Stimulated activated naive B cell treated with anti-CD40 and anti-IgM and Interleukin-4, amounts not matched to agents 10 μg/mL and 1 μg/mL and 100 μg/mL, for 72 hours (primary cell): Measurements from ENCODE around the gene NAA25.
"Not testable (repeated sequence)": the region's sequence is repeated elsewhere in the genome, so short reads cannot be mapped to it uniquely, and the experiment has no call there.

Source experiments
- ATAC-seq, 2 donors: fragments of 150-1000 bp; cut with Tn5 transposase; replicated peaks; 2 replicates each; pipeline ENCODE4 v1.10.0; 2021; ENCODE audit warnings: moderate library complexity in 1 of 2
- DNase-seq: peaks from one replicate; pipeline ENCODE4 v3.0.0; 2021
- H3K27ac Mint-ChIP-seq: one replicate; pipeline ENCODE4 v1.8.0; 2022; ENCODE audit warnings: mild to moderate bottlenecking, mixed read lengths
- H3K27me3 Mint-ChIP-seq, 2 donors: one replicate each; pipeline ENCODE4 v1.8.0; 2022; ENCODE audit warnings: mixed read lengths in 2 of 2
- H3K36me3 Mint-ChIP-seq, 2 donors: one replicate each; pipeline ENCODE4 v1.8.0; 2022; ENCODE audit warnings: mixed read lengths in 2 of 2, mild to moderate bottlenecking in 1 of 2
- H3K4me1 Mint-ChIP-seq, 2 donors: one replicate each; pipeline ENCODE4 v1.8.0; 2022; ENCODE audit warnings: mixed read lengths in 2 of 2, mild to moderate bottlenecking in 1 of 2
- H3K4me3 Mint-ChIP-seq, 2 donors: one replicate each; pipeline ENCODE4 v1.8.0; 2022; ENCODE audit warnings: mild to moderate bottlenecking in 2 of 2, mixed read lengths in 2 of 2, moderate library complexity in 1 of 2
- H3K9me3 Mint-ChIP-seq, 2 donors: one replicate each; pipeline ENCODE4 v1.8.0; 2022; ENCODE audit warnings: mixed read lengths in 2 of 2, mild to moderate bottlenecking in 1 of 2

NAA25 gene

GRCh38 chr12:112063273-112063672, 45.3 kb downstream of the NAA25 start:
- Mint-ChIP-seq H3K4me1 (no peaks in the 10 kb centered on the region), H3K27me3 (no peaks in the 10 kb centered on the region), H3K4me3 (no peak overlapping the region), H3K9me3 (no peaks in the 10 kb centered on the region), H3K36me3 (peaks cover 37 to 51% of the 10 kb centered on the region in 2 donors), H3K27ac (no peak overlapping the region)
- DNase-seq, result no peak
- no peak for ATAC-seq

GRCh38 chr12:112061137-112061536, 47.4 kb downstream of the NAA25 start:
- H3K9me3 Mint-ChIP-seq, result no peaks in the 10 kb centered on the region
- DNase-seq (no peak), ATAC-seq (no peak)
- H3K27me3 Mint-ChIP-seq, result no peaks in the 10 kb centered on the region
- H3K4me1 Mint-ChIP-seq, result no peaks in the 10 kb centered on the region
- H3K4me3 Mint-ChIP-seq, result no peak overlapping the region
- peaks cover 35 to 46% of the 10 kb centered on the region in 2 donors for H3K36me3 Mint-ChIP-seq
- no peak overlapping the region for H3K27ac Mint-ChIP-seq

GRCh38 chr12:112049351-112049750, 59.2 kb downstream of the NAA25 start:
- H3K36me3 Mint-ChIP-seq, result peaks cover 31 to 46% of the 10 kb centered on the region in 2 donors

GRCh38 chr12:112046003-112046402, 62.6 kb downstream of the NAA25 start:
- Mint-ChIP-seq H3K27ac (peak overlapping the region; percentile 15), H3K36me3 (peaks cover 26 to 37% of the 10 kb centered on the region in 2 donors)
- ATAC-seq, result no peak

More at GRCh38 chr12:112049351-112049750, 59.2 kb downstream of the NAA25 start:
- ATAC-seq (no peak), DNase-seq (no peak)
- Mint-ChIP-seq H3K27me3 (no peaks in the 10 kb centered on the region), H3K4me3 (no peak overlapping the region), H3K4me1 (peaks cover 5 to 10% of the 10 kb centered on the region in 2 donors), H3K27ac (no peak overlapping the region), H3K9me3 (no peaks in the 10 kb centered on the region)

GRCh38 chr12:112036614-112037013, 72.0 kb downstream of the NAA25 start:
- DNase-seq, H3K4me1 Mint-ChIP-seq, ATAC-seq, H3K4me3 Mint-ChIP-seq, H3K27ac Mint-ChIP-seq, H3K27me3 Mint-ChIP-seq, H3K9me3 Mint-ChIP-seq: not testable (repeated sequence)
- H3K36me3 Mint-ChIP-seq, result peaks cover 52% of the 10 kb centered on the region in 2 donors

More at GRCh38 chr12:112046003-112046402, 62.6 kb downstream of the NAA25 start:
- Mint-ChIP-seq H3K27me3 (no peaks in the 10 kb centered on the region), H3K4me3 (no peak overlapping the region), H3K9me3 (no peaks in the 10 kb centered on the region), H3K4me1 (peaks cover 2 to 10% of the 10 kb centered on the region in 2 donors)
- no peak for DNase-seq

- Mint-ChIP-seq H3K27ac (no peak overlapping the region), H3K27me3 (no peaks in the 10 kb centered on the region), H3K9me3 (no peaks in the 10 kb centered on the region), H3K36me3 (peaks cover 57 to 62% of the 10 kb centered on the region in 2 donors), H3K4me3 (no peak overlapping the region), H3K4me1 (peaks cover 5 to 9% of the 10 kb centered on the region in 2 donors)
- ATAC-seq, result no peak
- no peak for DNase-seq
Measured at GRCh38 chr12:112035219-112035785, 73.3 kb downstream of the NAA25 start.

- H3K27ac Mint-ChIP-seq, result peak overlapping the region; percentile 82
- H3K4me3 Mint-ChIP-seq, result no peak overlapping the region
- no peak for DNase-seq
- no peaks in the 10 kb centered on the region for H3K27me3 Mint-ChIP-seq
- H3K4me1 Mint-ChIP-seq, result peaks cover 12 to 35% of the 10 kb centered on the region in 2 donors
- peaks cover 47 to 58% of the 10 kb centered on the region in 2 donors for H3K36me3 Mint-ChIP-seq
- H3K9me3 Mint-ChIP-seq, result no peaks in the 10 kb centered on the region
- ATAC-seq, result no peak
Measured at GRCh38 chr12:112032292-112032691, 76.3 kb downstream of the NAA25 start.

GRCh38 chr12:112031472-112031871, 77.1 kb downstream of the NAA25 start:
- Mint-ChIP-seq H3K27ac (peak overlapping the region; percentile 68), H3K27me3 (no peaks in the 10 kb centered on the region), H3K36me3 (peaks cover 47 to 58% of the 10 kb centered on the region in 2 donors), H3K4me3 (no peak overlapping the region), H3K4me1 (peaks cover 12 to 40% of the 10 kb centered on the region in 2 donors), H3K9me3 (no peaks in the 10 kb centered on the region)
- ATAC-seq (no peak), DNase-seq (no peak)

GRCh38 chr12:112029301-112029700, 79.3 kb downstream of the NAA25 start:
- Mint-ChIP-seq H3K9me3 (peaks cover 0 to 2% of the 10 kb centered on the region in 2 donors), H3K4me1 (peaks cover 19 to 53% of the 10 kb centered on the region in 2 donors), H3K36me3 (peaks cover 45 to 63% of the 10 kb centered on the region in 2 donors), H3K27ac (no peak overlapping the region), H3K27me3 (no peaks in the 10 kb centered on the region), H3K4me3 (no peak overlapping the region)
- DNase-seq (no peak), ATAC-seq (no peak)

- ATAC-seq (peak; percentile 47 to 50), DNase-seq (no peak)
- H3K4me3 Mint-ChIP-seq, result no peak overlapping the region
- no peaks in the 10 kb centered on the region for H3K27me3 Mint-ChIP-seq
- H3K36me3 Mint-ChIP-seq, result peaks cover 38 to 59% of the 10 kb centered on the region in 2 donors
- H3K4me1 Mint-ChIP-seq, result peaks cover 28 to 68% of the 10 kb centered on the region in 2 donors
- H3K9me3 Mint-ChIP-seq, result peaks cover 0 to 2% of the 10 kb centered on the region in 2 donors
- H3K27ac Mint-ChIP-seq, result peak overlapping the region; percentile 59
Measured at GRCh38 chr12:112025808-112026375, 82.7 kb downstream of the NAA25 start.

GRCh38 chr12:112023759-112024396, 84.7 kb downstream of the NAA25 start:
- H3K4me3 Mint-ChIP-seq, result no peak overlapping the region
- H3K36me3 Mint-ChIP-seq, result peaks cover 31 to 54% of the 10 kb centered on the region in 2 donors
- ATAC-seq (no peak), DNase-seq (no peak)
- no peak overlapping the region for H3K27ac Mint-ChIP-seq
- peaks cover 37 to 71% of the 10 kb centered on the region in 2 donors for H3K4me1 Mint-ChIP-seq
- no peaks in the 10 kb centered on the region for H3K27me3 Mint-ChIP-seq
- H3K9me3 Mint-ChIP-seq, result peaks cover 0 to 2% of the 10 kb centered on the region in 2 donors

GRCh38 chr12:112022241-112023016, 86.2 kb downstream of the NAA25 start:
- Mint-ChIP-seq H3K4me3 (no peak overlapping the region), H3K36me3 (peaks cover 29 to 56% of the 10 kb centered on the region in 2 donors), H3K4me1 (peaks cover 38 to 69% of the 10 kb centered on the region in 2 donors), H3K9me3 (peaks cover 0 to 2% of the 10 kb centered on the region in 2 donors), H3K27me3 (no peaks in the 10 kb centered on the region), H3K27ac (peak overlapping the region; percentile 82)
- DNase-seq (no peak), ATAC-seq (no peak)

GRCh38 chr12:112020947-112021457, 87.6 kb downstream of the NAA25 start:
- no peaks in the 10 kb centered on the region for H3K27me3 Mint-ChIP-seq
- peaks cover 3 to 4% of the 10 kb centered on the region in 2 donors for H3K9me3 Mint-ChIP-seq
- peak overlapping the region; percentile 48 for H3K27ac Mint-ChIP-seq
- no peak overlapping the region for H3K4me3 Mint-ChIP-seq
- ATAC-seq (no peak), DNase-seq (no peak)
- peaks cover 41 to 70% of the 10 kb centered on the region in 2 donors for H3K4me1 Mint-ChIP-seq
- peaks cover 33 to 59% of the 10 kb centered on the region in 2 donors for H3K36me3 Mint-ChIP-seq
